ENCODE measurements around the gene WDFY3. TPM values are rescaled to one million over a fixed set of nuclear protein-coding genes. Genes with fewer than 3 reads are reported as not detected.

Gene WDFY3
- total and polyA plus RNA-seq, 2 of the 4 experiments (the other 2 are of a cell fraction), result 12.5 to 58.1 TPM

GRCh38 chr4:84877051-84877833 lies 89.2 kb downstream of the WDFY3 start:
- no peak overlapping the region for H3K23ac ChIP-seq (ENCODE audit: low read depth, low read length)
- no peaks in the 10 kb centered on the region for H3K27me3 ChIP-seq (ENCODE audit: control insufficient read depth, insufficient read depth, low read length)
- H3K4me2 ChIP-seq (ENCODE audit: low read depth, low read length), result no peak overlapping the region
- H4K5ac ChIP-seq (ENCODE audit: low read depth, low read length), result no peak overlapping the region
- no peak overlapping the region for H2AK9ac ChIP-seq (replicated peaks; ENCODE audit: low read depth, low read length, poor library complexity)
- ChIA-PET CTCF (no interaction called here), POLR2A (ENCODE audit: unreplicated experiment) (no interaction called here)
- no peak for TF ChIP-seq CEBPB (IDR thresholded peaks at IDR 0.05; ENCODE audit: low read depth, low read length)
- TF ChIP-seq BHLHE40 (IDR thresholded peaks at IDR 0.05; ENCODE audit: low read depth, low read length), result no peak
- no peak for TF ChIP-seq CHD1 (IDR thresholded peaks at IDR 0.05; ENCODE audit: low read depth, low read length)
- no peak for TF ChIP-seq RFX5 (IDR thresholded peaks at IDR 0.05; ENCODE audit: low read depth, low read length)
- no peak for TF ChIP-seq POLR2A (IDR thresholded peaks at IDR 0.05; ENCODE audit: low read depth, low read length)
- TF ChIP-seq FOS (IDR thresholded peaks at IDR 0.05; ENCODE audit: low read depth, low read length), result no peak
- no peak for TF ChIP-seq SMC3 (IDR thresholded peaks at IDR 0.05; ENCODE audit: low read depth, low read length)
- TF ChIP-seq MAZ (IDR thresholded peaks at IDR 0.05; ENCODE audit: borderline replicate concordance, low read depth, low read length), result no peak
- TF ChIP-seq USF2 (IDR thresholded peaks at IDR 0.05; ENCODE audit: low read depth, low read length), result no peak
- no peak for TF ChIP-seq MXI1 (IDR thresholded peaks at IDR 0.05; ENCODE audit: borderline replicate concordance, low read depth, low read length)
- no peak for TF ChIP-seq RAD21 (IDR thresholded peaks at IDR 0.05; ENCODE audit: low read length)
- H2BK120ac ChIP-seq (ENCODE audit: low read depth, low read length), result peak overlapping the region; percentile 4; the same call in 1 of the 2 replicates
- no peaks in the 10 kb centered on the region for H3K9me3 ChIP-seq (ENCODE audit: control insufficient read depth, insufficient read depth, low read length)
- peak overlapping the region; percentile 26; the same call in 1 of the 2 replicates for H2AK5ac ChIP-seq (ENCODE audit: low read depth, low read length)
- H4K20me1 ChIP-seq (ENCODE audit: insufficient read depth, low read length), result no peaks in the 10 kb centered on the region
- no peak for DNase-seq
- H2BK5ac ChIP-seq (ENCODE audit: low read depth, low read length, poor library complexity, severe bottlenecking), result no peak overlapping the region
- H3K9ac ChIP-seq (ENCODE audit: low read depth, low read length), result no peak overlapping the region
- peaks cover 4% of the 10 kb centered on the region; the same call in 1 of the 2 replicates for H3K4me1 ChIP-seq (ENCODE audit: control insufficient read depth, insufficient read depth, low read length)
- H3K14ac ChIP-seq (replicated peaks; ENCODE audit: low read depth, low read length), result peak overlapping the region; percentile 28
- H3K36me3 ChIP-seq (ENCODE audit: control insufficient read depth, insufficient read depth, low read length), result peaks cover 2% of the 10 kb centered on the region
- no peak overlapping the region for H3K4me3 ChIP-seq (ENCODE audit: insufficient read depth, low read depth, low read length)
- H2BK15ac ChIP-seq (ENCODE audit: low read depth, low read length), result peak overlapping the region; percentile 41; the same call in 2 of the 3 replicates
- H3K79me1 ChIP-seq (ENCODE audit: low read depth in 1 of 2, low read length in 2 of 2), result peaks cover 18 to 45% of the 10 kb centered on the region in 2 experiments
- BruUV-seq (replicated peaks), result no TSS peak
- H4K8ac ChIP-seq (ENCODE audit: low read depth in 2 of 2, low read length in 2 of 2), result no peak overlapping the region; a peak in 1 of 4 replicates
- ATAC-seq (ENCODE audit: low read depth), result no peak
- in situ Hi-C loops (cut with MboI; ENCODE audit: low sequenced_read_pairs), result no loop called here
- peaks cover 13% of the 10 kb centered on the region; the same call in 1 of the 2 replicates for H3K9me1 ChIP-seq (ENCODE audit: insufficient read depth, low read length)
- H4K91ac ChIP-seq (ENCODE audit: insufficient read depth, low read depth, low read length), result peak overlapping the region; percentile 26
- dilution Hi-C loops (cut with HindIII; ENCODE audit: low sequenced_read_pairs, unreplicated experiment), result no loop called here
- WGBS, 2 experiments (ENCODE audit: extremely low coverage in 2 of 2, insufficient read length in 1 of 2), result 91% methylated on average over 4 of the region's 5 CpGs; no CpG with 5 or more reads in 1 of the 2 experiments
- H2BK20ac ChIP-seq (ENCODE audit: low read depth, low read length), result 0 out of 2 replicates have a peak overlapping the region, but pooled peaks have one; percentile 16
- H3K56ac ChIP-seq (ENCODE audit: extremely low read depth, insufficient read depth, low read length), result no peak overlapping the region
- intact Hi-C loops (cut with micrococcal nuclease), result loop anchor here (5.0 kb wide), 1 partner anchor 45 kb away; no protein-coding TSS in a partner anchor
- H2AFZ ChIP-seq (replicated peaks; ENCODE audit: low read length, poor library complexity), result no peak overlapping the region
- H3K18ac ChIP-seq (ENCODE audit: low read depth, low read length), result peak overlapping the region; percentile 31; the same call in 1 of the 2 replicates
- H3K27ac ChIP-seq (ENCODE audit: insufficient read depth, low read length), result no peak overlapping the region
- H3K4ac ChIP-seq (ENCODE audit: low read depth, low read length), result peak overlapping the region; percentile 24
